HG03135 (cell line): ENCODE measurements around the gene SIRPB2.
"Not testable (repeated sequence)": the region's sequence is repeated elsewhere in the genome, so short reads cannot be mapped to it uniquely, and the experiment has no call there.

Source experiments
- ATAC-seq: cut with Tn5 transposase; IDR thresholded peaks from one replicate; pipeline ENCODE4 v1.9.1; 2021; ENCODE audit warnings: mild to moderate bottlenecking, moderate library complexity; ENCODE audit not compliant: unreplicated experiment

SIRPB2 gene

DNA sequence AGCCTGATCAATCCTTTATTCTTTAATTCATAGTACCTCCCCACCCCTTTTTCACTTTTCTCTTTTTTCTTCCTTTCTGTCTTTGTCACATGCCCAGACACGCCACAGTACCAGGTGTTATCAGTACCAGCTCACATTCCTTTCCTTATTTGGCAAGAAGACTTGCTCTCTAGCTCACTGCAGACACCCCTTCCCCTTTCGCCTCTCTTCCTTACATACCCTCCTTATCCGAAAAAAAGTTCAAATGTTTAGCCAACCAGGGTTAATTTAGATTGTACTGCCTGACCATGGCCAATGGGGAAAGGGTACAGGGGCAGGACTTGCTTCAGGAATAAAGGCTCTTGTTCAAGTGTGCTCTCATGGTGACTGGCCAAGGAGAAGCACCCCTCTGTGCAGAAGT is 9.3 kb upstream of the SIRPB2 start:
- no peak for ATAC-seq

DNA sequence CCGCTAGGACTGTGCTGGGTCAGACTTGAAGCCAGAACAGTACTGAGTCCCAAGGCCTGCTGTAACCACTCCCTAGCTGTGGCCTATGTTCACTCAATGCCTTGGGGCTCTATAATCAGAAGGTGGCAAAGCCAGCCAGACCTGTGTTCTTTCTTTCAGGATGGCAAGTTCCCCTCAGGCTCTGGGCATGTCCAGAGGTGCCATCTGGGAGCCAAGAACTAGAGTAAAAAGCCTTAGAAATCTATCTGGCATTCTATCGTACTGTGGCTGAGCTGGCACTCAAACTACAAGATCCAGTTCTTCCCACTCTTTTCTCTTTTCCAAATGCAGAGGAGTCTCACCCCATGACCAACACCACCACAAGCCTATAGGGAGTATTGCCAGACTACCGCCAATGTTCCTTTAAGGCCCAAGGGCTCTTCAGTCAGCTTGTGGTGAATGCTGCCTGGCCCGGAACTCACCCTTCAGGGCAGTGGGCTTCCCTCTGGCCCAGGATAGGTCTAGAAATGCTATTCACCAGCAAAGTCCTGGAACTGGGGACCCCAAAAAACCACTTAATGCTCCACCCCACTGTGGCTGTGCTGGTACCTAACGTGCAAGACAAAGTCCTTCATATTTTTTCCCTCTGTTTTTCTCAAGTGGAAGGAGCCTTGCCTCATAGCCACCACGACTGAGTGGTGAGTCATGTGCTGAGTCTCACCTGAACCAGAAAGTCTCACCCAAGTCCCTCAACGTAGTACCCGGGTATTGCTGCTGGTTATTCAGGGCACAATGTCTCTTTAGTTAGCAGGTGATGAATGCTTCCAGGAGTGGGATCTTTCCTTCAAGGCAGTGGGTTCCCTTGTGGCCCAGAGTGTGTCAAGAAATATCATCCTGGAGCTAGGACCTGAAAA is 8.6 kb upstream of the SIRPB2 start:
- no peak for ATAC-seq

DNA sequence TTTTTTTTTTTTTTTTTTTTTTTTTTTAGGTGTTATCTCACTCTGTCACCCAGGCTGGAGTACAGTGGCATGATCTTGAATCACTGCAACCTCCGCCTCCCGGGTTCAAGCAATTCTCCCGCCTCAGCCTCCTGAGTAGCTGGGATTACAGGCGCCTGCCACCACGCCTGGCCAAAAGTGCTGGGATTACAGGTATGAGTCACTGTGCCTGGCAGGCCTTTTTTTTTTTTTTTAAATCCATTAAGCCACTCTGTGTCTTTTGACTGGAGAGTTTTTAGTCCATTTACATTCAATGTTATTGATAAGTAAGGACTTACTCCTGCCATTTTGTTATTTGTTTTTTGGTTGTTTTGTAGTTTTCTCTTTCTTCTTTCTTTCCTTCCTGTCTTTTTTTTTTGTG is 6.2 kb upstream of the SIRPB2 start:
- ATAC-seq, result not testable (repeated sequence)

DNA sequence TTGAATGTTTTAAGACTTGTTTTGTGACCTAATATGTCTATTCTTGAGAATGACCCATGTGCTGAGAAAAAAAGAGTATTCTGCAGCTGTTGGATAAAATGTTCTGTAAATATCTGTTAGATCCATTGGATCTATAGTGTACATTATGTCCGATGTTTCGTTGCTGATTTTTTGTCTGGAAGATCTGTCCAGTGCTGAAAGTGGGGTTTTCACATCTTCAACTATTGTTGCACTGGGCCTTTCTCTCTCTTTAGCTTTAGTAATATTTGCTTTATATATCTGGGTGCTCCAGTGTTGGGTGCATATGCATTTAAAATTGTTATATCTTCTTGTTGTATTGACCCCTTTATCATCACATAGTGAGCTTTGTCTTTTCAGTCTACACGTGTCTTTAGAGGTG is 5.7 kb upstream of the SIRPB2 start:
- no peak for ATAC-seq

DNA sequence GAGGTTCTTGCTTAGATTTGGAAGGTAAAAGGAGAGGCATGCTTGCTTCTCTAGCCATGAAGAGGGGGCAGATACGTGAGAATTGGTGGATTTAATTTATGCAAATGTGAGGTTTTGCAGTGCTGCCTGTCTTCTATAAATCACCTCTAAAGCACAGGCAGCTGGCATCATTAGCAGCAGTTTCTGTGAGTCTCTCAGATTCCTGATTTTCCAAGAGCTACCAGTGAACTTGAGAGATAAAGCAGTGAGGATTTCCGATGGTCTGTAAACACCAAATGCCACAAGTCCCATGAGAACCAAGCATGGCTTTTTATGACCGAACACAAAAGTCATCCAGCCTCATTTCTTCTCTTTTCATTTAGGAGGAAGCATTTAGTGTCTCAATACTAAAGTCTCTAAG is 3.2 kb upstream of the SIRPB2 start:
- ATAC-seq, result no peak

DNA sequence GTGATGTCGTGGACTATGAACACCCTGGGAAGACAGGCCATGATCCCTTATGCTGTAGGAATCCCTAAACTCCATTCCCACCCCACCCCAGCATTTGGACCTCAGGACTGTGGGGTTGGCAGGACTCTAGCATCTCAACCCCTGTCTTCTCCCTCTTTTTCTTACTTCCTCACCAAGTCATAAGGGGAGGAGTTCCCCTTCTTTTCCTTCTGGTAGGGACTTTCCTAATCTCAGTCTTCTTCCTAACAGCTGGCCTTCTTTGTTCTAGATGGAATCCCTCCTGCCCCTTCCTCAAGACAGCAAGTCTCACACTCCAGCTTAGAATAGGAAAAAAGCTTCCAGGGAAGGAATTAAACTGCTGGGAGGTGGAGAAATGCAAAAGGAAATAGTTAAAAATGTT is 2.3 kb upstream of the SIRPB2 start:
- no peak for ATAC-seq

DNA sequence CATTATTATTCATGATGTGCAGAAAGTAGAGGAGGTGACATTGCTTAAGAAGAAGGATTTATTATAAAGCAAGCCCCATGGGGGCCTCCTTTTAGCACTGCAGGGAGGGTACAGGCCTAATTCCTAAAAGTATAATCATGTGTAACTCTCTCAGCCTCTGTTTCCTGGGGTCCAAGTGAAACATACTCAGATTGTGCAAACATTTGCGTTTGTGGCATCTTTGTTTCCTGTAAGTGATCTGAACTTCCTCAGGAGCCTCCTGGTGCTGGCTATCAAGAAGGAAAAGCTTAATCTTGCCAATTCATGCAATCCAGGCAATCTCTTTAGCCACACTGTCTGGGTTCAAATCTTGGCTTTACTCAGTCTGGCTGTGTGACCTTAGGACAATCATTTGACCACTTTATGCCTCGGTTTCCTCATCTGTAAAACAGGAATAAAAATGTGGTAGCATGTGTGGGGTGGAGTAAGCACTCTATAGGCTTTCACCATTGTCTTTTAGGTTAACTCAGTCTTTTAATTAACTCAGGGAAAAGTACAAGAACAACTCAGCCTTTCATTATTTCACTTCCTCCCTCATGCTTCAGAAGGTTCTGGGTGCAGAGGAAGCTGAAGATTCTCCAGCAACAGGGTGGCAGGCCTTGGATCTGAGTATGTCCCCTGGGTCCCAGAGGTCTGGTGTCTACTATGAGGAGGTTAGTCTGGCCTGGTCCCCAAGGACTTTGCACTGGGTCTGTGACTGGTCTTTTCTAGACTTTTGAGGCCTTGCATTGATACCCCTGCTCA is 831 bp upstream of the SIRPB2 start:
- ATAC-seq, result no peak

DNA sequence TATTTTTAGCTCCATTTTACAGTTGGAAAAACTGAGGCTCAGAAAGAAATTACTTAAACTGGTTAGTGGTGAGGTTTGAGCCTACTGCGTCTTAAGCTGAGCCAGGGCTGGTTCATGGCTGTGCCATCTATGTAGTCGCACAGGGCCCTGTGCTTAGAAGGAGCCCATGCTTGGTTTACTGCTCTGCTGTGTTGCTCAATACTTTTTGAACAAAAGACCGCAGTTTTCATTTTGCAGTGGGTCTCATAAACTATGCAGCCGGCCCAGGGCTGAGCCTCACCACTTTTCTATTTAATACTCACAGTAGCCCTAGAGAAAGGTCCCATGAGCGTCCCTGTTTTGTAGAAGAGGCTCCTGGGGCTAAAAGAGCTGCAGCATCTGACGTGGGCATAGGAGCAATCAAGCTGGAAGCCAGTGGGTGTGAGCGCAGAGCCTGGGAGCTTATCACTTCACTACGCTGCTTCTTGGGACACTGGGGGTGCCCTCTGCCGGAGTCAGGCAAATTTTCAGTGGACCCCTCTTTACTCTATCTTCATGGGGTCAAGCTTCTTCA is 501 bp downstream of the SIRPB2 start:
- ATAC-seq, result no peak

DNA sequence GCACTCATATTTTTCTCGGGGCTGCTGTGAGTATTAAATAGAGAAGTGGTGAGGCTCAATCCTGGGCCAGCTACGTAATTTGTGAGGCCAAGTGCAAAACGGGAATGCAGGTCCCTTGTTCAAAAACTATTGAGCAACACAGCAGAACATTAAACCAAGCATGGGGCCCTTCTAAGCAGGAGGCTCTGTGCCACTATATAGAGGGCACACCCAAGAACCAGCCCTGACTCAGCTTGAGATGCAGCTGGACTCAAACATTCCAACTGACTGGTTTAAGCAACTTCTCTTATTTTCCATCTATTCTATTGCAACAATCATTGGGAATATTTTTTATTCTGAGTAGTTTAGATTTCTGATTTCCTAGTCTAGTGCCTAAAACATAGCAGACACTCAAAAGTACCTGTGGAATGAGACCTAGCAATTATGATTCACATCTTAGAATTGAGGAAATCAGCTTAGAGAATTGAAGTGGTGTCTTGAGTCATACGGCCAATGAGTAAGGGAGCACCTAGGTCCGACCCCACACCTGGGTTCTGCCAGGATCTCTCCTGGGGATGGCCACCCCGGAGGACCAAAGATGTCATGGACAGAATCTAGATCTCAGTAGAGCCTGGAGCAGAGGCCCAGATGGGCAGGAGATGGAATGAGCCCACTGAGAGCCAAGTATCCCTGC is 1.3 kb downstream of the SIRPB2 start:
- ATAC-seq, result no peak

DNA sequence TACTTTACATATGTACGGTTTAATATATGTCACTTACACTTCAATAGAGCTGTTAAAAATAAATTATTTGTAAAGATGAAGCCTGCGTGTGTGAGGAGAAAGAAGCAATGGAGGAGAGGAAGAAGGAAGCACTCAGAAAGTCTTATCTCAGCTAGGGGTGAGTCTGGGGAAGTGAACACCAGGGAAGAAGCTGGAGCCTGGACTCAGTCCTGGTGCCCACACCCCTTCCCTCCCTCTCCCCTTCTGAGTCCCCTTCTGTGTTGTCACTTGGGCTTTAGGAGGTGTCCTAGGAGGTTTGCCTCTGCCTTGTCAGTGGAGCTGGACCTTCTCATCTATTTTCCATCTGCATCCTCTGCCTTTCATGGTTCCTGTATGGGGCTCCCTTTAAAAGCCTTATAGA is 1.9 kb downstream of the SIRPB2 start:
- ATAC-seq, result no peak

DNA sequence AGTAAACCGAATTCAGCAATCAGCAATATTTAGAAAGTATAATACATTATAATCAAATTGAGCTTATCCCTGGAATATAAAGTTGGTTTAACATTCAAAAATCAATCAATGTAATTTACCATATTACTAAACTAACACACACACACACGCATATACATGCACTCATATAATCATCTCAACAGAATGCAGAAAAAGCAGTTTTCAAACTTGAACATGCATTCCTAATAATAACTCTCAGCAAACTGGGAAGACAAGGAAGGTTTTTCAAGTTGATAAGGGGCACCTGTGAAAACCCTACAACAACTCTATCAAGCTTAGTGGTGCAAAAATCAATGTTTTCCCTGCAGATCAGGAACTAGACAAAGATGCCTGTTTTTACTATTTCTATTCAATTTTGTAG is 4.7 kb downstream of the SIRPB2 start:
- no peak for ATAC-seq

DNA sequence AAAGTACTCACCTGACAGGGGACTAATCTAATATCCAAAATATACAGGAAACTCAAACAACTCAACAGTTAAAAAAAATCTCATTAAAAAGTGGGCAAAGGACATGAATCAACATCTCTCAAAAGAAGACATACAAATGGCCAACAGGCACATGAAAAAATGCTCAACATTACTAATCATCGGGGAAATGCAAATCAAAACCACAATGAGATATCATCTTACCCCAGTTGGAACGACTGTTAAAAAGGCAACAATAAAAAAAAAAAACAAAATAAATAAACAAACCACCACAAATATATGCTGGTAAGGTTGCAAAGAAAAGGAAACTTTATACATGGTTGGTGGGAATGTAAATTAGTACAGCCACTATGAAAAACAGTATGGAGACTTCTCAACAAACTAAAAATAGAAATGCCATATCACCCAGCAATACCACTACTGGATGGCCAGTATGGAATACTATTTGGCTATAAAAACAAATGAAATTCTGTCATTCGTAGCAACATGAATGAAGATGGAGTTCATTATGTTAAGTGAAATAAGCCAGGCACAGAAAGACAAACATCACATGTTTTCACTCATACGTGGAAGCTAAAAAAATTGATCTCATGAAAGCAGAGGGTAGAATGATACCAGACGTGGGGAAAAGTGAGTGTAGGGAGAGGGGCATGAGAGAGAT is 6.6 kb downstream of the SIRPB2 start:
- no peak for ATAC-seq

DNA sequence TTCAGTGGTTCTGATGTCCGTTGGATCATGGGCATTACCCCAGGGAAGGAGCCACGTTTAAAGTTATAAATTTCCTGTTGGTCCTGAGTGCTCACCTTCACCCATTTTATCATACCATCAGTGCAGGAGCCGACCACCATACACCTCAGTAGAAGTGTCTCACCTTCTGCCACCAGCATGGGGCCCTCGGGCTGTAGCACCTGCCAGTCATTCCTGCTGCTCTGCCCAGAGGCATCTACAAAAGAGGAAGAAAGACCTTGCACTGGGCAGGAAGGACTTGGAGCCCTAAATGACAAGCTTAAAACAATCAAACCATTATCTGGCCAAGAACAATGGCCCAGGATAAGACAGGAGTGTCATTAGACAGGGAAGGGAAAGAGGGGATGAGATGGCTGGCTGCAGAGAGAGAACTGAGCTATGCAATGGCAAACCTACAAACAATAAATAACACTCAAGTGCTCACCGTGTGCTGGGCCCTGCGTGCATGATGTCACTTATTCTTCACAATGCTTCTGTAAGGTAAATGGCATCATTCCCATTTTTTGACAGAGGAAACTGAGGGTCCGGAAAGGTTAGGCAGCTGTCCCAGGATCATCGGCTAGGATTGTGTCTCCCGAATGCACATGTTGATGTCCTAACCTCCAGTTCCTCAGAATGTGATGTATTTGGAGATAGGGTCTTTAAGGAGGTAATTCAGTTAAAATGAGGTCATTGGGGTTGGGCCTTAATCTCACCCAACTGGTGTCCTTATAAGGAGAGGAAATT is 11.2 kb downstream of the SIRPB2 start:
- ATAC-seq, result no peak

DNA sequence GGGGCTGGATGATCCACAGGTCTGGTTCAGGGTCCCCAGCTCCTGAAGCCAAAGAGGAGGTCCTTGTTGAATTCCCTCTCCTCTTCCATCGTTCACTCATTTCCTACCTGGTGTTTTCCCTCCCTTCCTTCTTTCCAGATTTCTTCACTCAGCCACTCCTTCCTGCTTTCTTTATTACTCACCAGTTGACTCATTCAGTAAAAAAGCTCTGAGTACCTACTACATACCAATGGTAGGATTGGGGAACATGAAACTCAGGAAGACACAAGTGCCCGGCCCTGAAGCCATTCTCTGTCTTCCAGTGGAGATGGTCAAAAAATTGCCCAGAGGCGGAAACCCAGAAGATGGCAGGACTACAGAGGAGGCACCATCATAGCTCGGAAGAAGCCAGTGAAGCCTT is 12.7 kb downstream of the SIRPB2 start:
- ATAC-seq, result no peak

DNA sequence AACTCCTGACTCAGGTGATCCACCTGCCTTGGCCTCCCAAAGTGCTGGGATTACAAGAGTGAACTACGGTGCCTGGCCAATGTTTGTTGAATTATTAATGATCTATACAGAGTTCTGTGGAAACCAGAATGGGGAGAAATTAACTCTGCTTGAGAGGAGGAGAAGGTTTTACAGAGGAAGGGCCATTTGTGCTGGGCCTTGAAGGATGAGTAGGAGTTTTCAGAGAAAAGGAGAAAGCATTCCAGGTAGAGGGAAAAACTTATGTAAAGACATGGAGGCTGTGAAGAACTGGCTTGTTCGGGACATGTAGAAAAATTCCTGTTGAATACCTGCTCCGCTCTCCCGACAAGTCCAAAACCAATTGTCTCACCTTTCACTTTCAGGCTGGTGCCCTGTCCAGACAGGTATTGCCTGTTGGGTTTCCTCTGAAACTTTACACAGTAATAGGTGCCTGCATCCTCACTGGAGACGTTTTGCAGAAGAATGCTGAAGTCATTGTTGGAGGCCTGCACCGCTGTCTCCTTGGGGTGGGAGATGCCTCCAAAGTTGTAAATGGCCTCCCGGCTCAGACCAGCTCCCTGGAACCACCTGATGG is 13.2 kb downstream of the SIRPB2 start:
- no peak for ATAC-seq

DNA sequence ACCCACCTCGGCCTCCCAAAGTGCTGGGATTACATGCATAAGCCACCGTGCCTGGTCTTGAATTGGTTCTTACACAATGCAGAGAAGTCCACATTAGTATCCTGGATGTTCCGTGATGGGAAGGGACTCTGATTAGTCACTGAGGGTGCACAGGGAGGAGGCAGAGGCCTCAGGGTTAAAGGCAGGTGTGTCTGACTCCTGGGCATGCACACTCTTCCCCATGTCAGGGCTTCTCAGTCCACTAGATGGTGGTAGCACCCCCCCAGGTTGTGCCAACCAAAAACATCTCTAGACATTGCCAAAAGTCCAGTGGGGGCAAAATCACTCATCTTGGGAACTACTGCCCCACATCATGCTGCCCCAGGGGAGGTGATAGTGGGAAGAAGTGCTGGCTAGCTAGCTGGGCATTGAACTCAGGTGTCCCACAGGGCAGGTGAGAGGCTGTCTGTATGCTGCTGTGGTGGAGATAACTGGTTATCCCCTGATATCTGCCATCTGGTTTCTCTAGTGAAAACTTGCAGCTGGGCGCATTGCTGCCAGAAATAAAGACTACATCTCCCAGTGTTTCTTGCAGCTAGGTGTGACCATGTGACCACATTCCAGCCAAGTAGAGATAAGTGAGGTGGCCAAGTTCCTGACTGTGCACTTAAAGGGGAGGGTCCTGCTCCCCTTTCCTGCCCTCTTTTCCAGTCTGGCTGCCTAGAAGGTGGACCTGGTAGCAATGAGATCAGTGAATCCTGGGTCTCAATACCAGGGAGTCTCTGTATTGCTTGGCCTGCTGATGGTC is 16.2 kb downstream of the SIRPB2 start:
- no peak for ATAC-seq

DNA sequence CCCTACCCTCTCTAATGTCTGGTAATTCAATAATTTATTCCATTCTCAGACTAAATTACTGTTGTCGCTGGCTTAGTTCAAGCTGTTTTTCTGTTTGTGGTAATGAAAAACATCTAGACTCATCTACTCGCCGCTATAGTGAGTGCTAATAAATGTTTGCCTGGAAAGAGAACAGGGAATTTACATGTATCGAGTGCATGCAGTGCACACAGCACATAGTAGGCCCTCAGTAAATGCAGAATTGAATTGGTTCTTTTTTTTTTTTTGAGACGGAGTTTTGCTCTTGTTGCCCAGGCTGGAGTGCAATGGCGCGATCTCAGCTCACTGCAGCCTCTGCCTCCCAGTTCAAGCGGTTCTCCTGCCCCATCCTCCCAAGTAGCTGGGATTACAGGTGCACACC is 16.9 kb downstream of the SIRPB2 start:
- ATAC-seq, result no peak

DNA sequence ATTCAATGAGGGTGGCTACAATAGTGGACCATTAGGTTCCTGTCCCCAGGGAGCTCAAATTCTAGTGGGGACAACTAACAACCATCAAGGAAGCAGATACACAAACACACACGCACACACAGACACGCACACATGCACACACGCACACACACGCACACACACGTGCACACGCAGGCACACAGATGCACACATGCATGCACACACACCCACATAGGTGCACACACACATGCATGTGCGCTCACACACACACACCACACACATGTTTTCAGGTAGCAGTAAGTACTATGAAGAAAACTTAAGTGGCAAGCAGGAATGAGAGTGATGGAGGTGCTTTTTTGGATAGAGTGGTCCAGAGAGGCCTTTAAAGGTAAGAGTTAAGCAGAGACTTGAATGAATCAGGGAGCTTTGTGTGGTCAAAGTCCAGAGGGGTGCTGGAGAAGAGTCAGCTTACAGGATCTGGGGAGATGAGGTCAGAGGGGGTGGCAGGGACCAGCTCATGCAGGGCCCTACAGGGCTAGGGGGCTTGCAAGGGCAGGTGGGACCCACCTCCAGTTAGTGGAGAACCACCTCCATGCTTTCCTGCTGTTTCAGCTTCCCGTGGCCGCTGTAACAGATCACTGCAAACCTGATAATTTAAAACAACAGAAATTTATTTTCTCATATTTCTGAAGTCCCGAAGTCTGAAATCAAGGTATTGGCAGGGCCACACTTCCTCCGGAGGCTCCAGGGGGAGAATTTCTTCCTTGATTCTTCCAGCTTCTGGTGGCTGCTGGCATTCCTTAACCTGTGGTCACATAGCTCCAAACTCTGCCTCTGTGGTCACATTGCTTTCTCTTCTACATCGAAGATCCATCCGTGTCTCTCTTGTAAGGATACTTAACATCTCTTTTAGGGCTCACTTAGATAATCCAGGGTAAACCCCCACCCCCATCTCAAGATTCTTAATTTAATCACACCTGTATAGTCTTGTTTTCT is 17.7 kb downstream of the SIRPB2 start:
- ATAC-seq, result no peak
